Stimulated activated CD8-positive, alpha-beta memory T cell treated with anti-CD3 and anti-CD28 coated beads, Interleukin-2, amount 100 ng/mL, for 48 hours (primary cell): ENCODE results near the gene CTDP1.
"Not testable (repeated sequence)": the region's sequence is repeated elsewhere in the genome, so short reads cannot be mapped to it uniquely, and the experiment has no call there.

ENCODE experiments used
- DNase-seq, 2 donors: peaks; one replicate each; pipeline ENCODE4 v3.0.0-alpha.2; 2020; ENCODE audit warnings: low read depth in 2 of 2

CTDP1 gene

GRCh38 chr18:79682481-79682880 is 2.9 kb downstream of the CTDP1 start:
- DNase-seq: no peak

GRCh38 chr18:79682894-79683625 is 3.5 kb downstream of the CTDP1 start:
- DNase-seq: peak in 1 of 2 donors; percentile 72

GRCh38 chr18:79683626-79684282 is 4.2 kb downstream of the CTDP1 start:
- no peak for DNase-seq

- DNase-seq: no peak
Observed at GRCh38 chr18:79684283-79684631, 4.7 kb downstream of the CTDP1 start.

- DNase-seq: no peak
Observed at GRCh38 chr18:79684787-79685186, 5.2 kb downstream of the CTDP1 start.

GRCh38 chr18:79685281-79685680 is 5.7 kb downstream of the CTDP1 start:
- no peak for DNase-seq

- DNase-seq: no peak
Observed at GRCh38 chr18:79685971-79686370, 6.4 kb downstream of the CTDP1 start.

- no peak for DNase-seq
Observed at GRCh38 chr18:79687806-79688205, 8.2 kb downstream of the CTDP1 start.

GRCh38 chr18:79690071-79690470 is 10.5 kb downstream of the CTDP1 start:
- no peak for DNase-seq

GRCh38 chr18:79690586-79691482 is 11.2 kb downstream of the CTDP1 start:
- no peak for DNase-seq

GRCh38 chr18:79692056-79692455 is 12.5 kb downstream of the CTDP1 start:
- no peak for DNase-seq

GRCh38 chr18:79692886-79693285 is 13.3 kb downstream of the CTDP1 start:
- DNase-seq: no peak

GRCh38 chr18:79693561-79694205 is 14.1 kb downstream of the CTDP1 start:
- DNase-seq: no peak

- not testable (repeated sequence) for DNase-seq
Observed at GRCh38 chr18:79694206-79694894, 14.7 kb downstream of the CTDP1 start.

GRCh38 chr18:79694895-79695213 is 15.3 kb downstream of the CTDP1 start:
- DNase-seq: no peak

GRCh38 chr18:79695269-79695668 is 15.7 kb downstream of the CTDP1 start:
- no peak for DNase-seq

GRCh38 chr18:79695856-79696850 is 16.6 kb downstream of the CTDP1 start:
- DNase-seq: no peak

- no peak for DNase-seq
Observed at GRCh38 chr18:79697178-79697577, 17.6 kb downstream of the CTDP1 start.

- DNase-seq: no peak
Observed at GRCh38 chr18:79697976-79698375, 18.4 kb downstream of the CTDP1 start.

GRCh38 chr18:79698668-79699335 is 19.2 kb downstream of the CTDP1 start:
- DNase-seq: no peak
